C4-2B (cell line): ENCODE data around the gene NRP1.

ENCODE experiments used
- H3K27ac ChIP-seq: fragments of 450-650 bp; 2 replicates; pipeline ENCODE4 v1.5.1; 2017
- CTCF ChIP-seq: fragments of 450-650 bp; conservative IDR thresholded peaks from 2 replicates; pipeline ENCODE4 v1.5.1; 2017; ENCODE audit warnings: mild to moderate bottlenecking
- ZFX ChIP-seq: fragments of 450-650 bp; IDR thresholded peaks from 2 replicates; pipeline ENCODE4 v1.6.1; 2017

NRP1 gene

GRCh38 chr10:33293076-33293475 is 41.4 kb downstream of the NRP1 start:
- no peak for TF ChIP-seq CTCF
- TF ChIP-seq ZFX, result no peak
- no peak overlapping the region for H3K27ac ChIP-seq

- no peak overlapping the region for H3K27ac ChIP-seq
- TF ChIP-seq ZFX, result no peak
- TF ChIP-seq CTCF, result 0 out of 2 replicates have a peak, but pooled peaks have one; percentile 6
Measured at GRCh38 chr10:33291053-33291592, 43.3 kb downstream of the NRP1 start.

GRCh38 chr10:33290321-33291052 is 44.0 kb downstream of the NRP1 start:
- TF ChIP-seq ZFX, result no peak
- no peak overlapping the region for H3K27ac ChIP-seq

GRCh38 chr10:33289776-33290175 is 44.7 kb downstream of the NRP1 start:
- H3K27ac ChIP-seq, result no peak overlapping the region
- TF ChIP-seq ZFX (no peak), CTCF (no peak)

- no peak overlapping the region for H3K27ac ChIP-seq
- no peak for TF ChIP-seq CTCF
- TF ChIP-seq ZFX, result no peak
Measured at GRCh38 chr10:33288127-33288526, 46.3 kb downstream of the NRP1 start.

GRCh38 chr10:33287112-33287511 is 47.4 kb downstream of the NRP1 start:
- H3K27ac ChIP-seq, result no peak overlapping the region
- TF ChIP-seq CTCF (no peak), ZFX (no peak)

- TF ChIP-seq ZFX (no peak), CTCF (no peak)
- H3K27ac ChIP-seq, result no peak overlapping the region
Measured at GRCh38 chr10:33286157-33286934, 48.1 kb downstream of the NRP1 start.
